Mononuclear cell (primary cell): Measurements from ENCODE around the gene SCLT1. TPM values are rescaled to one million over a fixed set of nuclear protein-coding genes. Genes with fewer than 3 reads are reported as not detected.

Experiments
- H3K27me3 ChIP-seq: 2 replicates; pipeline ENCODE4 v1.6.0; 2011; ENCODE audit warnings: low read length, control low read depth; ENCODE audit not compliant: insufficient read depth
- H3K4me1 ChIP-seq: 2 replicates; pipeline ENCODE4 v1.5.1; 2011; ENCODE audit warnings: mild to moderate bottlenecking, low read length, control low read depth; ENCODE audit not compliant: insufficient read depth
- H3K4me3 ChIP-seq: 2 replicates; pipeline ENCODE4 v1.5.1; 2011; ENCODE audit warnings: mild to moderate bottlenecking, low read length, moderate library complexity
- H3K9me3 ChIP-seq: 2 replicates; pipeline ENCODE4 v1.5.1; 2011; ENCODE audit warnings: low read depth, mild to moderate bottlenecking, control low read depth, low read length
- total RNA-seq: library from RNA; depleted of rRNA; stranded (reverse); fragments of >200 nt; gene quantifications from one replicate; pipeline ENCODE4 v1.2.3, GENCODE V29; 2012

SCLT1 gene
- total RNA-seq, 1 donor, result 48.4 TPM

- no peaks in the 10 kb centered on the region for H3K4me1 ChIP-seq
- no peaks in the 10 kb centered on the region for H3K9me3 ChIP-seq
- no peaks in the 10 kb centered on the region for H3K27me3 ChIP-seq
- H3K4me3 ChIP-seq, result no peak overlapping the region
Observed at GRCh38 chr4:128880662-128881061, 212.7 kb downstream of the SCLT1 start.

DNA sequence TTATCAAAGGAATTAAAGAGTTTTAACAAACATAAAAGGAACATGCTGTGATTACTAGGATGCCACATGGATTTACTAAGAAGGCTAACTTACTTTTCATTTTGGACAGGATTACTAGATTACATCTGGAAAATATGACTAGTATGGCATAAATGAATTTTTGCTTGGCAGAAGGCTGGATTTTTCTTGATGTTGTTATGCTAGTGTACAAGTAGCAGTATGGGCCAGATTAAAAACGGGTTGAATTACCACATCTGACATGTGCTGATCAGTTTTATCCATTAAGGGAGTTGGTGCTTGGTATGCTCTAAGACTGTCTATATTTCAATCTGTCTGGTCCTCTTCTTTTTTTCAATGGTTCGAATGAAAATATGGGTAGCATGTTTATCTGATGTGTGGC, 213.4 kb downstream of the SCLT1 start:
- no peaks in the 10 kb centered on the region for H3K4me1 ChIP-seq
- H3K4me3 ChIP-seq, result no peak overlapping the region
- no peaks in the 10 kb centered on the region for H3K9me3 ChIP-seq
- no peaks in the 10 kb centered on the region for H3K27me3 ChIP-seq

DNA sequence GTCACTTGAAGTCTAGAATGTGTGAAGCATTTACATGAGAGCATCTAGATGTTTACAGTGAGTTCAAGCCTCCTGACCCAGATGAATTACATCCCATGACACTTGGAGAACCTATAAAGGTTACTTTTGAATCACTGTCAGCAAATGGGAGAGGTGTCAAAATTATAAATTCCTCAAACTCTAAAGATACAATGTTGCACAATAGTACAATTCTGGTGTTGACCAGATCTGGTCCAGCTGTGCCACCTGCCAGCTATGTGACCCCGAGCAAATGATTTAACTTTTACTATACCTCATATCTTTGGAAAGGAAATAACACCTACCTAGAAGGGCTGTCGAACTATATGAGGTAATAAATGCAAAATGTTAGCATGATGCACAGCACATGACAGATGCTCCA, 214.1 kb downstream of the SCLT1 start:
- H3K27me3 ChIP-seq, result no peaks in the 10 kb centered on the region
- no peak overlapping the region for H3K4me3 ChIP-seq
- H3K9me3 ChIP-seq, result no peaks in the 10 kb centered on the region
- H3K4me1 ChIP-seq, result no peaks in the 10 kb centered on the region

DNA sequence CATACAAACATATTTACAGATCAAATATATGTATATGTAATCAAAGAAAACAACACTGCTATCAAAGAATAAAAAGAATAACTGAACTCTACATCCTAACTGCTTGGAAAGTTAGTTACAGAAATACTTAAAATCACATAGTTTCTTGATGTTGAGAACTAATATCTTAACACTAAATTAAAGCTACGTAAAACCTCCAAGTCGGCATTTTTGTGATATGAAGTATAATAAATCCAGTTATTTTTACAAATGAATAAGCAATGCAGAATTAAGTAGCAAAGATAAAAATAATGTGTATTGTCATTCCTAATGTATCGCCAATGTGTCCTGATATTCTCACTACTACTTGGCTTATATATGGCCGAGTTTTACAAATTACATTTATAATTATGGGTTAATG, 215.4 kb downstream of the SCLT1 start:
- Histone ChIP-seq H3K27me3 (no peaks in the 10 kb centered on the region), H3K4me1 (no peaks in the 10 kb centered on the region), H3K9me3 (no peaks in the 10 kb centered on the region), H3K4me3 (no peak overlapping the region)

GRCh38 chr4:128876200-128876599, 217.1 kb downstream of the SCLT1 start:
- Histone ChIP-seq H3K4me1 (no peaks in the 10 kb centered on the region), H3K27me3 (no peaks in the 10 kb centered on the region), H3K4me3 (no peak overlapping the region), H3K9me3 (no peaks in the 10 kb centered on the region)

- Histone ChIP-seq H3K27me3 (no peaks in the 10 kb centered on the region), H3K4me1 (peaks cover 4% of the 10 kb centered on the region), H3K4me3 (no peak overlapping the region), H3K9me3 (no peaks in the 10 kb centered on the region)
Observed at GRCh38 chr4:128871948-128872347, 221.4 kb downstream of the SCLT1 start.

DNA sequence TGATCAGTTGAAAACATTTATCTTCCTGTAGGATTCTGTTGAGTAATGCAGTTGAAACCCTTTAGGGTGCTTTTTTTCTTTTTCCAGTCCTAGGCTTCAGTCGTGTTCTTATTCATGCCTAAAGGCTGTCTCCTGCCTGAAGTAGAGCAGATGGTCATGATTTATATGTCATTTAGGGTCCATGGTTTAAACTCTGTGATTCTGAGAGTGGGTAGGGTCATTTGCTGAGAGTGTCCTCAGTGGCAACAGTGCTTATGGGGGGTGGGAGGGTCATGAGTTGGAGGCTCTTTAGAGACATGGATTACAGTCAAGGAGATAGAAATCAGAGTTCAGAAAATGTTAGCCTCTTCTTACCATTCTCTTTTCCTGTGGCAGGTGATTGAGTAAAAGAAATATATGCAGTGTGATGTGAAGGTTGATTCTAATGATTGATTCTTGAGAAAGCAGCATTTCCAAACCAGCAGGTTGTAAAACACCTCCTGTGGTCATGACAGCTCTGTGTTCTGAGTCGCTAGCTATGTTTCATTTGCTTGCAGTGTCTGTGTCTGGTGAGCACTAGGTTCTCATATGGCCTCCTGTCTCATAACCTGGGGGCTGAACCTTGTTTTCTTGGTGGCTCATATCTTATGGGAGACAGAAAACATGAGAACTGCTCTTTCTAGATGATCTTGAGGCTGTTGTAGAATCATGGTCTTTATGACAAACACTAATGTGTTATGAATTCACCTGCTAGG, 223.4 kb downstream of the SCLT1 start:
- Histone ChIP-seq H3K27me3 (no peaks in the 10 kb centered on the region), H3K4me1 (peaks cover 4% of the 10 kb centered on the region), H3K4me3 (no peak overlapping the region), H3K9me3 (no peaks in the 10 kb centered on the region)

DNA sequence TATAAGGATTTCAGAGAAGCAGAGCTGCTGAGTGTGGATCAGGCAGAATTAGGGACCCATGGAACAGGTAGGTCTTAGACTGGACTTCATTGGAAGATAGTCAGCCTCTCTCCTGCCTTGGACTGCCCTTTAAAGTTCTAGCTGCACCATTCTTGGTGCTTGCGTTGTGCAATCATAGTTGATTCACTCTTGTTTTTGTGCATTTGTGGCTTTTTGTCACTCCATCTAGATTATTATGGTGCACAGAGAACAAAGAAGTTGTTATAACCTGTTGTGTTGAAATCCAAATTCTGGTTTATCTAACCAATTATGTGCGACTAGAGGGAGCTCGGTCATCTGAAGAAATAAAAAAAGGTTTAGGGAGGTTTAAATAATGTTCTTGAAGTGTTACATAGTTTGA, 224.6 kb downstream of the SCLT1 start:
- H3K27me3 ChIP-seq, result no peaks in the 10 kb centered on the region
- H3K9me3 ChIP-seq, result no peaks in the 10 kb centered on the region
- peaks cover 4% of the 10 kb centered on the region for H3K4me1 ChIP-seq
- H3K4me3 ChIP-seq, result no peak overlapping the region

DNA sequence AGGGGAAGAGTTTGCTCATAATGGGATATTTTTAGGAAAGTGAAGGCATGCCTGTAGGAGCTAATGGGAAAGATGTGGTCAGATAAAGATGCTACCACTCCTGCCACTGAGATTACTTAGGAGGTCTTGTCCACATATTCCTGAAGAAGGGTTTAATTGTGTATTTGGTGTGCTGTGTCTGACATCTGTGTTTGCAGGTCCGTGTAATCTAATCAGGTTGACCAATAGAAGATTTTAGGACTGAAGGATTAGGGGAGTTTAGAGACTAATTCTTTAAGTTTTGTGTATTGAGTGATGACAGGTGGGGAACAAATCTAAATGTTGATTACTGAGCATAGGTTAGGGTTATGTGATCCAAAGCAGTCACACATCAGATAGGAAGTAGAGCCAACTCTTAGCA, 226.6 kb downstream of the SCLT1 start:
- H3K4me3 ChIP-seq, result no peak overlapping the region
- H3K27me3 ChIP-seq, result no peaks in the 10 kb centered on the region
- H3K4me1 ChIP-seq, result peaks cover 21% of the 10 kb centered on the region
- H3K9me3 ChIP-seq, result no peaks in the 10 kb centered on the region

- no peaks in the 10 kb centered on the region for H3K9me3 ChIP-seq
- peaks cover 25% of the 10 kb centered on the region for H3K4me1 ChIP-seq
- no peaks in the 10 kb centered on the region for H3K27me3 ChIP-seq
- no peak overlapping the region for H3K4me3 ChIP-seq
Observed at GRCh38 chr4:128866269-128866668, 227.1 kb downstream of the SCLT1 start.

DNA sequence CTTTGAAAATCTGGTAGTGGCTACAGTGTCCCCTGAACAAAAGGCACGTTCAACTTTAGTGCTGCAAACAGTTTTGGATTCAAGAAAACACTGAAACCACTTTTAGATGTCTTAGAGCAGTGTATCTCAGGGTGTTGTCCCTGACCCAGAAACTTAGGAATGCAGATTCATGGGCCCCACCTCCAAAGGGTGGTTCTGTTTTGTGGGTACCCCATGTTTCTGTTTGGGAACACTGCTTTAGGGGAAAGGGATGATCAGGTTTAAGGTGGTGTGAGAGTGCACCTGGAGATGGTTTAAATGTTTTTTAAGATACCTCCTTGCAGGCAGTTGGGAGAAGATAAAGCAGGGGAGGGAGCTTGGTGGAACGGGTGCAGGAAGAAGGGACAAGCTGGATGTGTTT, 228.2 kb downstream of the SCLT1 start:
- no peak overlapping the region for H3K4me3 ChIP-seq

GRCh38 chr4:128863312-128864075, 229.8 kb downstream of the SCLT1 start:
- Histone ChIP-seq H3K9me3 (no peaks in the 10 kb centered on the region), H3K4me3 (no peak overlapping the region), H3K4me1 (peaks cover 26% of the 10 kb centered on the region), H3K27me3 (no peaks in the 10 kb centered on the region)

More for the DNA sequence above, 228.2 kb downstream of the SCLT1 start:
- Histone ChIP-seq H3K4me1 (peaks cover 28% of the 10 kb centered on the region), H3K9me3 (no peaks in the 10 kb centered on the region), H3K27me3 (no peaks in the 10 kb centered on the region)

DNA sequence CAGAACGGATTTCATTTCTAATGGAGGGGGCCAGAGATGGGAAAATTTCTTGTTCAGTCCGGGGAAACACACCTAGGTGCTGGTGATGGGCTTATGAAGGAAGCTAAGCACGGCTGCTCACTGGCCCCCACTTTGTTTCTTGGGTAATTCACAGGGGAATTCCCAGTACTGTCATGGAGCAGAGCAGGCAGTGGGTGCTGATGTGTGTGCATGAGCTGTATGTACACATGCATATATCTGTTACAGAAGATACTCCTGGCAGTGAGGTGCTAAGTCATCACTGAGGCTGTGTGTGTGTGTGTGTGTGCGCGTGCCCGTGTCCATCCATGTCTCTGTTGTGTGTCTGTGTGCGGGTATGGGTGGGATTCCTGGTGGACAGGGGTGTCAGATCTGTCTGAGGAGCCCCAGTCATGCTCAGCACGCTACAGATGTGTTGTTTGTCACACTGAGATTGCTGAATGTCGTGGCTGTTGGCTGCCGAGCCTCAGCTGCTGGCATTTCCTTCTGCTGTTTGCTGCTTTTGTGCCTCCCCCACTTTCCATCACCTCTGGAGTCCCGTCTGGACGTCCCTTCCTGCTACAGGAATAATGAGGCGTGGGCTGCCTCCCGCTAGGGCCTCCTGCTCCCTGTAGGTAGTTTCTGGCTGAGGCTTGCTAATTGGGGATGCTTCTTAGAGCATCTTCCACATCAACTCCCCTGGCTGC, 230.6 kb downstream of the SCLT1 start:
- H3K4me3 ChIP-seq, result no peak overlapping the region
- H3K27me3 ChIP-seq, result no peaks in the 10 kb centered on the region
- H3K9me3 ChIP-seq, result no peaks in the 10 kb centered on the region
- peaks cover 25% of the 10 kb centered on the region for H3K4me1 ChIP-seq

GRCh38 chr4:128861856-128862518, 231.4 kb downstream of the SCLT1 start:
- Histone ChIP-seq H3K9me3 (no peaks in the 10 kb centered on the region), H3K4me3 (no peak overlapping the region), H3K27me3 (no peaks in the 10 kb centered on the region), H3K4me1 (peaks cover 25% of the 10 kb centered on the region)
